DND-41 (cell line): Measurements from ENCODE around the gene CLASP1.
"Not testable (repeated sequence)": the region's sequence is repeated elsewhere in the genome, so short reads cannot be mapped to it uniquely, and the experiment has no call there.

Experiments
- ATAC-seq: fragments of 200-7000 bp; cut with Tn5 transposase; 3 replicates; pipeline ENCODE4 v1.9.1; 2021; ENCODE audit warnings: low read depth; ENCODE audit not compliant: insufficient read depth
- DNase-seq: peaks from one replicate; pipeline ENCODE4 v3.0.0-alpha.2; 2020
- H2AFZ ChIP-seq: 2 replicates; pipeline ENCODE4 v1.6.0; 2012; ENCODE audit warnings: low read depth, low read length
- H3K27ac ChIP-seq: 2 replicates; pipeline ENCODE4 v1.5.1; 2012; ENCODE audit warnings: low read length, inconsistent platforms
- H3K27me3 ChIP-seq: fragments of 200-600 bp; sonication (generic); 2 replicates; pipeline ENCODE4 v1.6.0; 2012; ENCODE audit warnings: low read length, mild to moderate bottlenecking, inconsistent platforms; ENCODE audit not compliant: insufficient read depth, poor library complexity
- H3K36me3 ChIP-seq: 2 replicates; pipeline ENCODE4 v1.5.1; 2012; ENCODE audit warnings: low read length, inconsistent platforms; ENCODE audit not compliant: insufficient read depth
- H3K4me1 ChIP-seq: 2 replicates; pipeline ENCODE4 v1.5.1; 2012; ENCODE audit warnings: mild to moderate bottlenecking, low read length; ENCODE audit not compliant: insufficient read depth
- H3K4me2 ChIP-seq: 2 replicates; pipeline ENCODE4 v1.6.0; 2012; ENCODE audit warnings: mild to moderate bottlenecking, moderate library complexity, low read length, inconsistent platforms; ENCODE audit not compliant: insufficient read depth
- H3K4me3 ChIP-seq, 2 experiments: fragments of 200-600 bp in 1 of 2; shearing (Covaris generic) in 1 of 2; 2 replicates each; pipeline ENCODE4 v1.5.1; 2012 to 2016; ENCODE audit warnings: inconsistent platforms in 2 of 2, low read length in 2 of 2, mild to moderate bottlenecking in 2 of 2, low read depth in 1 of 2, moderate library complexity in 1 of 2
- H3K79me2 ChIP-seq: 2 replicates; pipeline ENCODE4 v1.6.0; 2012; ENCODE audit warnings: low read length, inconsistent platforms; ENCODE audit not compliant: insufficient read depth
- H3K9ac ChIP-seq: 2 replicates; pipeline ENCODE4 v1.6.0; 2012; ENCODE audit warnings: low read depth, mild to moderate bottlenecking, inconsistent platforms, low read length, moderate library complexity
- H3K9me3 ChIP-seq: 2 replicates; pipeline ENCODE4 v1.5.1; 2012; ENCODE audit warnings: low read length, moderate library complexity, mild to moderate bottlenecking, inconsistent platforms; ENCODE audit not compliant: insufficient read depth, severe bottlenecking
- H4K20me1 ChIP-seq: 2 replicates; pipeline ENCODE4 v1.6.0; 2012; ENCODE audit warnings: low read length; ENCODE audit not compliant: insufficient read depth
- CTCF ChIP-seq: IDR thresholded peaks from 2 replicates; pipeline ENCODE4 v1.5.1; 2012; ENCODE audit warnings: borderline replicate concordance, low read length, moderate library complexity, mild to moderate bottlenecking; ENCODE audit not compliant: poor library complexity, severe bottlenecking; ENCODE audit errors: extremely low read depth
- EZH2 ChIP-seq: IDR thresholded peaks from 3 replicates; pipeline ENCODE4 v1.6.1; 2012; ENCODE audit warnings: borderline replicate concordance, low read depth, mild to moderate bottlenecking, moderate library complexity, low read length, inconsistent platforms; ENCODE audit not compliant: severe bottlenecking

CLASP1 gene

GRCh38 chr2:121442889-121443288, 206.4 kb downstream of the CLASP1 start:
- H4K20me1 ChIP-seq: no peaks in the 10 kb centered on the region
- no peak overlapping the region for H2AFZ ChIP-seq
- H3K4me2 ChIP-seq: no peak overlapping the region
- no peak for DNase-seq
- H3K9ac ChIP-seq: no peak overlapping the region
- no peaks in the 10 kb centered on the region for H3K27me3 ChIP-seq
- TF ChIP-seq EZH2 (no peak), CTCF (no peak)
- ATAC-seq: no peak
- H3K79me2 ChIP-seq: no peaks in the 10 kb centered on the region
- H3K9me3 ChIP-seq: no peaks in the 10 kb centered on the region
- no peaks in the 10 kb centered on the region for H3K4me1 ChIP-seq
- H3K36me3 ChIP-seq: peaks cover 63% of the 10 kb centered on the region
- no peak overlapping the region for H3K27ac ChIP-seq
- no peak overlapping the region for H3K4me3 ChIP-seq

GRCh38 chr2:121438290-121438689, 211.0 kb downstream of the CLASP1 start:
- DNase-seq, H4K20me1 ChIP-seq, ATAC-seq, H3K4me1 ChIP-seq, H3K79me2 ChIP-seq, H2AFZ ChIP-seq, H3K27me3 ChIP-seq, H3K4me2 ChIP-seq, H3K9ac ChIP-seq, H3K9me3 ChIP-seq, H3K4me3 ChIP-seq, H3K27ac ChIP-seq: not testable (repeated sequence)
- H3K36me3 ChIP-seq: peaks cover 21% of the 10 kb centered on the region; the same call in 1 of the 2 replicates

- no peaks in the 10 kb centered on the region for H3K4me1 ChIP-seq
- peaks cover 15% of the 10 kb centered on the region; the same call in 1 of the 2 replicates for H3K36me3 ChIP-seq
- H3K27me3 ChIP-seq: no peaks in the 10 kb centered on the region
- no peak for TF ChIP-seq CTCF
- TF ChIP-seq EZH2: no peak
- DNase-seq: no peak
- no peak overlapping the region for H2AFZ ChIP-seq
- H3K27ac ChIP-seq: no peak overlapping the region
- H3K9me3 ChIP-seq: no peaks in the 10 kb centered on the region
- ATAC-seq: no peak
- no peak overlapping the region for H3K4me3 ChIP-seq
- H3K79me2 ChIP-seq: no peaks in the 10 kb centered on the region
- H3K9ac ChIP-seq: no peak overlapping the region
- no peaks in the 10 kb centered on the region for H4K20me1 ChIP-seq
- H3K4me2 ChIP-seq: no peak overlapping the region
Measured at GRCh38 chr2:121436918-121437317, 212.3 kb downstream of the CLASP1 start.

- H4K20me1 ChIP-seq: no peaks in the 10 kb centered on the region
- H3K36me3 ChIP-seq: peaks cover 8% of the 10 kb centered on the region; the same call in 1 of the 2 replicates
- no peak overlapping the region for H3K4me2 ChIP-seq
- no peaks in the 10 kb centered on the region for H3K4me1 ChIP-seq
- H3K27me3 ChIP-seq: no peaks in the 10 kb centered on the region
- H3K9ac ChIP-seq: no peak overlapping the region
- TF ChIP-seq CTCF: no peak
- no peak for TF ChIP-seq EZH2
- no peak overlapping the region for H3K4me3 ChIP-seq
- ATAC-seq (no peak), DNase-seq (no peak)
- no peak overlapping the region for H3K27ac ChIP-seq
- no peaks in the 10 kb centered on the region for H3K9me3 ChIP-seq
- no peaks in the 10 kb centered on the region for H3K79me2 ChIP-seq
- no peak overlapping the region for H2AFZ ChIP-seq
Measured at GRCh38 chr2:121435790-121436189, 213.5 kb downstream of the CLASP1 start.
